HG02938 (cell line): ENCODE data around the gene RPS18.
A peak's percentile ranks its signal among the peaks of the same experiment; 100 is the strongest.

Experiments used
- ATAC-seq: cut with Tn5 transposase; IDR thresholded peaks from one replicate; pipeline ENCODE4 v1.9.1; 2021; ENCODE audit warnings: mild to moderate bottlenecking, moderate library complexity; ENCODE audit not compliant: unreplicated experiment

The RPS18 gene

GRCh38 chr6:33289784-33290315 lies 18.0 kb downstream of the RPS18 start:
- no peak for ATAC-seq

GRCh38 chr6:33290459-33290858 lies 18.6 kb downstream of the RPS18 start:
- no peak for ATAC-seq

DNA sequence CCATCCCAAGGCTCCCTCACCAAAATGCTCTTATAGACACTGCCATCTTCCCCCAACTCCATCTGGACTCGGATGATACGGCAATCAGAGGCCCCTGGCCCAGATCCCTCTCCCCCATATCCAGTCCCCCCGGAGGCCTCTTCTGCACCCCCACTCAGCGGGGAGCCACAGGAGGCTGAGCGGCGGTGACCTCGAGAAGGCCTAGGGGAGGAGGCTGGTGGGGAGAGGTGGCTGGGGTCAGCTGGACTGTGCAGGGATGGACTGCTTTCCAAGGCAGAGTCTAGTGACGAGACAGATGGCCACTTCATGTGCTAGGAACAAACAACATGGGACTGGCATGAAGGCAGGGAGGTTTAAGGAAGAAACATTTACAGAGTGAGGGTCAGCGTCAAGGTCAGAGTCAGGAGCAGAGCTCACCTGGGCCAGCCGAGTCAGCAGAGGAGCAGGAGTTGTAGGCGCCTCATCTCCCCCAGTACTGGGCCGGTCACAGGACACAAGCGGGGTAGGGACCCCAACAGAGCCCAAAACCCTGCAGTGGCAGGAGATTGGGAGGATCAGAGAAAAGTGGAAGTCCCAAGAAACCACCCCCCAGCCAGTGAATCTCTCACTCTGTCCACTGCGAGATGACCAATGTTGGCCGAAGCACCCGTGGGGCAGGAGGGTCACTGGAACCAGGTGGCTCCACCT lies 21.3 kb downstream of the RPS18 start:
- no peak for ATAC-seq

DNA sequence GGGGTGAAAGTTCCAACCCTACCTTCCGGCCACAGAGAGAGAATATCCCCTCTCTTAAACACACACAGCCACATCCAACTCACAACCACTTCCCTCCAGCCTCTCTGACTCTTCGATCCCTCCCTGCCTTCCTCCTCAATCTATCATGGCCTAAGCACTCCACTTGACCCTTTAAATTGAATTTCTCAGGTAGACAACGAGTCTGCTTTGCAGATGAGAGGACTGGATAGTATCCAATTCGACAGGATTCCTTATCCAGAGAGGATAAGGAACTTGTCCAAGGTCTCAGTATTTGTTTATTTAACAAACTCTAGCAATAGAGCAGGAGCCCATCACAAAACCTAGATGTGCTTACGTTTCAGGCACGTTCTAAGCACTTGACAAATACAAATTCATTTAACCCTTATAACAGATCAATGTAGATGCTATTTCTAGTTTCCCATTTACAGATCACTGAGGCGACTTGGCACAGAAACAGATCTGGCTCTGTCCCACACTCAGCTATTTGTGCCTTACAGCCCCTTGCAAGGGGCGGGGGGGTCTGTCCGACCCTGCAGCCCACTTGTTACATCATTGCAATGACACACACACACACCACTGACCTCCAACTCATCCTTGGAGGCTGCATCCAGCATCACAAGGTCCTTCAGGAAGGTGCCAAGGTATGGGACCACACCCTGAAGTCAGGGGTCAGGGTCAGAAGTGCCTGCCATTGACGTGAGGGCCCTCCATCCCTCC lies 22.4 kb downstream of the RPS18 start:
- no peak for ATAC-seq

DNA sequence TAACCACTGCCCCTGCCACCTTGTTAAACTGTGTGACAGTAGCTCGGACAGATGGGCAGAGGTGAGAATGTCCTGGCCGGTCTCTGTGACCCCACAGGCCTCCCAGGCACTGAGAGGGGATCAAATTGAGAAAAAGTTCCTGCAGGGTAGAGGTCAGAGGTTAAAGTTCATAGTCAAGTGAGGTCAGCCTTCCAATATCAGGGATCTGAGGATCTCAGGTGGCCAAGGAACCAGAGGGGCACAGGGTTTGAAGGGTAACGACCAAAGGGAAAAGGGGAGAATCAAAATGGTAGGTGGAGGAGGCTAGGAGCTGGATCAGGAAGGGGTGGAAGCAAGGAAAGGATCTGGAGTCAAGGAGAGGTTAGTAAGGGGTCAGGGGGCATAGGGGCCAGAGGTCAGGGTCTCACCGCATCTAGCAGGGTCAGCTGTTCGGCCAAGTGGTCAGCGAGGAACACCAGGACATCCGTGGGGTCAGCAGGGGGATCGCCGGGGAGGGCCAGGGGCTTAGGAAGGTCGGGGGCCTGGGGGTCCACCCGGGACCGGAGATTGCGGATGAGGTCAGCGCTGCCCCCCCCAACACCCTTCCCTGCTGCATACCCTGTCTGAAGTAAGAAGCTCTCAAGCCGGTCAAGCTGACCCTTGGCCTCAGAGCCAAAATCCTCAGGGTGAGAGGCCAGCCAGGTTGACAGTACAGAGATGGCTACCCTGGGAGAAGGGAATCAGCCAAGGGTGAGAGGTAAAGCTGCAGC lies 23.9 kb downstream of the RPS18 start:
- ATAC-seq = no peak

DNA sequence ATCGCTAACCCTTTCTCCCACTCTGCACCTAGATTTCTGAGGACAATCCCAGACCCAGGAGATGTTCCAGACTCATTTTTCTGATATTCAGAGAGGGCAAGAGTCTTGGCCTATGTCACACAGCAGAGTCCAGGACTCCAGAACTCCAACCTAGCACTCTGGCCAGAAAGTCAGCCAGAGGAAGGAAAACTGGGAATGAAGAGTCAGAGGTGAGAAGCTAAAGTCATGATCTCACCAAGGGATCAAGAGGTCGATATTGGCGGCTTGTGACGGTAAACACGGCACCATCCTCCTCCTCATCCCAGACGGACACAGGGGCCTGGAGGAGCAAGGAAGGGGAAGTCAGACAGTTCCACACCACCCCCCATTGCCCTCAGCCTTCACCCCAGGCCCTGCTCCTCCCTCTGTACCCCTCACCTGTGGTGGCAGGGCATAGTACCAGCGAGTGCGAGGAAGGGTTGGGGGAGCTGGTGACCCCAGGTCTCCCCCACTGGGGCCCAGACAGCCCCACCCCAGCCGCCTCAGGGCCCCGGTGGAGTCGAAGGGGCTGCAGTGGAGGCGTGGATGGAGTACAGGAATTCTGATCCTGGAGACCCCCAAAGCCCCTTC lies 25.0 kb downstream of the RPS18 start:
- no peak for ATAC-seq

- ATAC-seq = no peak
Observed at GRCh38 chr6:33297406-33297955, 25.6 kb downstream of the RPS18 start.

DNA sequence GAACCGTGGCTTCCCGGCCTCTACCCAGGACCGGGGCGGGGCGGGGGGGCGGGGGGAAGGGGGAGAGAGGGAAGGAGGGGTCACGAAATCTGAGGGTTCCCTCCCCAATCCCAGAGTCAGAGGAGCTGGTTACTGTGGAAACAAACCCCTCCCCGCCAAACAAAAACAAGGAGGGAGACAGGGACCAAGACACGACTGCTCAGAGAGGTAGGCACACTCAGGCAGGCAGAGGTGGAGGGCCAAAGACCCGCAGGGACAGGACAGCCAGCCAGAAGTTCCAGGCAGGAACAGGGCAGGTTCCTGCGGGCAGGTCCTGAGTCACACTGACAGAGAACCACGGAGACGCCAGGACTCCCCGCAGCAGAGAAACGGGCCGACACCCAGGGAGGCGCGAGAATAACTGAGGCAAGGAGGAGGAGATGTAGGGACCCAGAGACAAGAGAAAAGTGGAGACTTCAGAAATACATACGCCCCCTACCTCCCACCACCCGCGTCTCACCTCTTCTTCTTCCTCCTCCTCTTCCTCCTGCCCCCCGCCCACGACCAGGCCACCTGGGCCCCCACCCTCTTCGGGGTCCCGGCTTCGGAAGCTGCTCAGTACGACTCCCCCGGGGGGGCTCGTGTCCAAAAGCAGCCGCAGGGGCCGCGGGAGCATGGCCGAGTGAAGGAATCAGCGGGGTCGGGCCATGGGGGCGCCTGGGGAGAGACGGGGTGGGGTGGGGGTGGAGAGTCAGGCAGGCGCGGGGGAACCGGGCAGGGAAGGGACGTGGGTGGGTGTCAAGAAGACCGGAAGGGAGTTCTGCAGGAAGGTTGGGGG lies 26.3 kb downstream of the RPS18 start:
- ATAC-seq = no peak

GRCh38 chr6:33298773-33299236 lies 26.9 kb downstream of the RPS18 start, which contains the start of gene RGL2:
RGL2 (minus strand) TSS chr6:33298942; CDS start chr6:33298610, 332 bp downstream.
- ATAC-seq = peak; percentile 19

DNA sequence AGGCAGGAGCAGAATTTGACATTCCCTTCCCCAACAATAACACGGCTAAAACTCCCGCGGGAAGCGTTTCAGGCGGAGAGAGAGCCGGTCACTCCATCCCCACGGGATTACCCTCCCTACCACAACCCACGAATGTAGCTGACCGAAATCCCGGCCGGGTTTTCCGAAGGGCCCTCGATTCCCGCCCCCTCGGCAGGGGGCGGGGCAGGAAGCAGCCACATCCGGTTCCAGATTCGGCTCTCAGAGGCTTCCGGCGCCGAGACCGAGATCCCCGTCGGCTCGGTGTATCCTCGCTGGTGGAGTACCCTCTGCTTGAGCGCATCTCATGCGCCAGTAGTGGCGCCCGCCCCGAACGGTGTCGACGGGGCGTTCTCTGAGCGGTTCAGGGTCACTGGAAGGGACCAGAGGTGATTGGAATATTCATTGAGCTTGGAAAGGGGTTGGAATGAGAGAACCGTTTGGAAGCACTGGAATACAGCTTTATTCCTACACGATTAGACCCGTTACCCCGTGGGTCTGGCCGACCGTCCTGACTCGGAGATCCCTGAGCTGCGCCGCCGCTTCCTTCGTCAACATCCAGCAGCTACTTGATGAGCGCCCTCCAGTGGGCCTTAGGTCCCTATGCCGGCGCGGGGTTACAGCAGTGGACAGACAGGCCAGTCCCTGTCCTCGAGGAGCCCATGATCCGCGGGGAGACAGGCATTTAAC lies 27.5 kb downstream of the RPS18 start:
- ATAC-seq = peak; percentile 74

DNA sequence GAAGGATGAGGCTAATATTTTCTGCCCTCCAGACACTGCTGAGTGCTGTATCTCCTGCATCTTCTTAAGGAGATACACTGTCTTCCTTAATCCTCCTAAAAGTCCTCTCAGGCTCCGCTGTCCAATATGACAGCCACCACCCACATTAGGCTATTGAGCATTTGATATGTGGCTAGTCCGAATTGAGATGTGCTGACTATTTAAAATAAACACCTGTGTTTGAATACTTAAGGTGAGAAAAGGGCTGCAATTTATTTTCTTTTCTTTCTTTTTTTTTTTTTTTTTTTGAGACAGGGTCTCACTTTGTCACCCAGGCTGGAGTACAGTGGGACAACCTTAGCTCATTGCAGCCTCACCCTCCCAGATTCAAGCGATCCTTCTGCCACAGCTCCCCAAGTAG lies 30.0 kb downstream of the RPS18 start:
- ATAC-seq = no peak

- no peak for ATAC-seq
Observed at GRCh38 chr6:33304216-33304615, 32.3 kb downstream of the RPS18 start.

- ATAC-seq = no peak
Observed at GRCh38 chr6:33305052-33305451, 33.2 kb downstream of the RPS18 start.

GRCh38 chr6:33306356-33306755 lies 34.5 kb downstream of the RPS18 start:
- no peak for ATAC-seq

DNA sequence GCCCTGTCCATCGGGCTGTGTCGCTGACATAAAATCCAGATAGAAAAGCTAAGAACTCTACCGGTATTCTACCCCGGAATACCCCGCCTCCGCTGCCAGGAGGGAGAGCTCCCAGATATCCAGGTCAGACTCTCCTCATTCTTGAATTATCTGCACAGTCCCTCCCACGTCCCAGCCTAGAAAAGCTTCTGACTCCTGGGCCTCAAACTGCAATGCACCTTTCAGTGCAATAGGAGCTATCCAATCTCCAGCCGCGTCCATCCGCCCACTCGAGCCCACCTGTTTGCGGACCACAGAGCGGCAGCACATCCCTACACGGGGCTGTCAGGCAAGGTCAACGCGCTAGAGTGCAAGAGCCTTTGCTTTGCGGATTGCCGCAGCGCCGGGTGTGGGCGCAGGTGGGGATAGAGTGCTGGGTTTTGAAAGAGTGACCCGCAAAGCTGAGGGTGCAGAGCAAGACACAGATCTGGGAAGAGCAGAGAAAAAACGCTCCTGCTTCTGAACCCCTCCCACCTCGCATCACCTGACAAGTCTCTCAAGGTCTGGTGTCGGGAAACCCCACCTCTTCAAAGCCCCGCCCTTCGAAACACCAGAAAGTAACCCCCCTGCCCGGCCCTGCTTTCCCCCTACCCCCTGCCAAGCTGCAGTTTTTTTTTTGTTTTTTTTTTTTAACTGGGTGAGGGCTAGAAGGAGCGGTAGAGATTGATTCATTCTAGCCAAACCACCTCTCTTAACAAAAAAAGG lies 40.7 kb downstream of the RPS18 start:
- ATAC-seq = peak; percentile 34

DNA sequence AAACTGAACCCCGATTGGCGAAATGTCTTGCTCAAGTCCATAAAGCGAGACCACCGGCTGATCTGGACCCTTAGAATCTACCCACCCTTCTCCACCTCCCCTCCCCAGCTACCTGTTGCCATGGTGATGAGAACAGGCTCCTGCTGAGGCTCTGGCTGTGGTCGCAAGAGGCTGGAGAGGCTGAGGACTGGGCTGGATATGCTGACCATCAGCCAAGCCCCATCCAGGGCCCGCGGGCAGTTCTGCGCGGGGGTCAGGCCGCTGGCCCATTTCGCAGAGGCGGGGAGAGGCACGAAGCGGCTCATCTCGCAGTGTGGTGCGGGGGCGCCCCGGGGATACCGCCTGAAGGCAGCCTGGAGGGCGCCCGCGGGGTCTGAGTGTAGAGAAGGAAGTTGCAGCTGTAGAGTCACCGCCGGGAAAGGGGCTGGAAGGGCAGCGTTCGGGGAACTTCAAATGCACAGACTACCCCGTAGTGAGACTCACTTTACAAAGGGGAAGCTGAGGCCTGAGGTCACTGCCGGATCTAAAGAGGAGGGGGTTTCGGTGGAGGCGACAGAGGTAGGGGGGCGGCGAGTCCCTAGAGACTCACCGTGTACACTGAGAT lies 41.3 kb downstream of the RPS18 start:
- ATAC-seq = no peak

DNA sequence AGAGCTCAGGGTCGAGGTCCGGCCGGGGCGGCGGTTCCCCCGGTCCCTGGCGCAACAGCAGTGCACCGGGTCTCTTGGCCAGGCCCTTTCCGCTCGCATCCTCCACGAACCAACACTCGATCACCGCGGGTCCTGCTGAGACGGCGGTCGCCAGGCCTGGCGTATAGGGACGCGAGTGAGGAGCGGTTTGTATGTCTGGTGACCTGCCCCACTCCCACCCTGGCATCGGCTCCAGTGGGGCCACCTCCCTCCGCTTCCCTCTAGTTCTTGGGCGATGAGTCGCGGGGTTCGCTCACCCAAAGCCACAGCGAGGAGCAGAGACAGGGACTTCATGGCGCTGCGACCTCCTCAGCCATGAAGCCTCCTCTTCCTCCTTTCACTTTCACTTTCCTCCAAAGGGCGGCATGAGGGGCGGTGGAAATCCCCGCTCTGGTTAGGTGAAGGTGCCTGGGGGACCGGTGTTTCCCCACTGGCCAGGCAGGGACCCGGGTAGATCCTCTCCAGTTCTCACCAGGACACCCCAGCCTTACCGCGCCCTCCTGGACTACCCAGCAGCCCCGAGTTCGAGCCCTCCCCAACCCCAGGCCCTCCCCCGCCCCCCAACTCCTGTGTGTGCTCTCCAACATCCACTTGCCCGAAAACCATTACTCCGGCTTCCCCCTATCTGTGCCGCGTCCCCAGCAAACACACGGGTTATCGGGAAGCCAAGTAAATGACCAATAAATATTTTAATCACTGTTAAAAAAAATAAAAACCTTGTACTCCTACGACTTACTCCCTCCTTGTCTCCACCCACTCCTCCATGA lies 42.0 kb downstream of the RPS18 start, which contains the start of gene TAPBP:
TAPBP (minus strand) TSS at position 370 of the 806 bp plus-strand sequence; CDS start at position 333, 37 bp downstream.
- no peak for ATAC-seq
